HG03460 (cell line): ENCODE results near the gene YIPF3.

ENCODE experiments used
- ATAC-seq: cut with Tn5 transposase; IDR thresholded peaks from one replicate; pipeline ENCODE4 v1.9.1; 2021; ENCODE audit not compliant: unreplicated experiment

The YIPF3 gene

DNA sequence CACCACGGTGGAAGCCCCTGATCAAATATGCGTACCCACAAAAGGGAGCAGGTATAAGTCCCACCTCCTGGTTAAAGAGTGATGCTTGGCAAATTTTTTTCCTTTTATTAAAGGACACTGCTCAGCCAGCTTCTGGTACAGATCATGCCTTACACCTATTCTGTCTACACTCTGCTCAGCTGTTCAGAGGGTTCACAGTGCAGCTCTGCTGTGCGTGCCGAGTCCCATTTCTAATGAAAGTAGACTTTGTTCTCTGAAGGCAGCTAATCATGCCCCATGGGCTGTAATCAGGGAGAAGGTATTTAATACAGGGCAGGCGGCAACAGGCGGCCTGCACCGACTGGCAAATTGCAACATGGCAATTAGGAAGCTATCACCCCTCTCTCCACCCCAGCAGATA, 22.9 kb downstream of the YIPF3 start:
- ATAC-seq, result no peak

GRCh38 chr6:43493230-43493629, 23.5 kb downstream of the YIPF3 start:
- no peak for ATAC-seq

- ATAC-seq, result no peak
Observed at GRCh38 chr6:43492673-43493072, 24.1 kb downstream of the YIPF3 start.

DNA sequence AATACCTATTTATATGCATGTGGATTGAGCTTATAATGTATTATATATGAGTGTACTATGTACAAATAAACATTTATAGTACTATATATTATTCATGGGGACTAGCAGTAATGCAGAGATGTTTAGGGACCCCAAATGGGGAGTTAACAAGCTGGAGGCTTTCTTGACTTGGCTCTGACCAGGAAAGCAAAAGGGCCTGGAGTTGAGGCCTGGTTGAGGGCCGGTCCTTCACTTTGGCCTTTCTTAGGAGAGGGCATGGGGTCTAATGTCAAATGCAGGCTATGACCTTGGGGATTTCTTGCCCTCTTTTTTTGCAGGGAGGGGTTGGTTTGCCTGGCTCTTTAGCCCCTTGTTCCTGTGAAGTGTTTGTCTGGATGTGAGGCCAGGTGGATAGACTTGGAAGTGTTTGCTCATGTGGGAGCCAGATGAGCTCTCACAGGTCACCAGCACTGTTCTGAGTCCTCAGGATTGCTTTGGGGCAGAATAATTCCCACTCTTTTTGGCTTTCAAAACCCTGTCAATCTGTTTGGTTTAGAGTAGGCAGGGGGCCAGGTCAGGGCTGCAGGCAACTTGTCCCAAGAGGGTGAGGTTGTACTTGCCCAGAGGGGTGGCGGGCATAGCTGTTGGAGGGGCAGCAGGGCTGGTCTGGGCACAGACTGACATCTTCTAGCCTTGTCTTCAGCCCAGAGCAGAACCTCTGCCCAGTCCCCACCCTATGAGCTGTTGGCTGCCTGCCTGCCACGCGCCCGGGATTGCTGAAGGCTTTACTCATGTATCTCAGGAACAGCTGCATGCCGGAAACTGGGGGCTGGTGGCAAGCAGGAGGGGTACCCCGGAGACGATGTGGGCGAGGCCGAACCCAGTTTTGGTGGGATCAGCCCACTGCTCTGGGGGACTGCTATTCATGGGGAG, 24.7 kb downstream of the YIPF3 start:
- no peak for ATAC-seq

DNA sequence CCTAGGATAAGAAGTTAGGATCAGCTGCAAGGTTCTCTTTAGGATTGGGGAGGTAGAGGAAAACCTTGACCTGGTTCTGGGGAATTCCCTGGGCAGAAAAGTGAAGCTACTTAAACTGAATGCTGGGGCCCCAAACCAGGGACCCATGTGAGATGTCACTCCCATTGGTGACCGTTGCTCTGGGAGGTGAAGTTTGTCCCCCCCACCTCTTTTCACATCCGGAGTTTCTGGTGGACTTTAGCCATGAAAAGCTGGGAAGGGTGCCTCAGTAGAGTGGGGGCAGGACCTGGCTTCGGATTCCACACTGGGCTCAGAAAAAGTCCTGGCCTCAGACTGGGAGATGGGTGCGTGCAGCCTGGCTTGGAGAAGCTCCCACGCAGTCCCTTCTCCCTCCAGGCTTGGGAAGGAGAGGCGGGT, 26.2 kb downstream of the YIPF3 start:
- ATAC-seq, result no peak

DNA sequence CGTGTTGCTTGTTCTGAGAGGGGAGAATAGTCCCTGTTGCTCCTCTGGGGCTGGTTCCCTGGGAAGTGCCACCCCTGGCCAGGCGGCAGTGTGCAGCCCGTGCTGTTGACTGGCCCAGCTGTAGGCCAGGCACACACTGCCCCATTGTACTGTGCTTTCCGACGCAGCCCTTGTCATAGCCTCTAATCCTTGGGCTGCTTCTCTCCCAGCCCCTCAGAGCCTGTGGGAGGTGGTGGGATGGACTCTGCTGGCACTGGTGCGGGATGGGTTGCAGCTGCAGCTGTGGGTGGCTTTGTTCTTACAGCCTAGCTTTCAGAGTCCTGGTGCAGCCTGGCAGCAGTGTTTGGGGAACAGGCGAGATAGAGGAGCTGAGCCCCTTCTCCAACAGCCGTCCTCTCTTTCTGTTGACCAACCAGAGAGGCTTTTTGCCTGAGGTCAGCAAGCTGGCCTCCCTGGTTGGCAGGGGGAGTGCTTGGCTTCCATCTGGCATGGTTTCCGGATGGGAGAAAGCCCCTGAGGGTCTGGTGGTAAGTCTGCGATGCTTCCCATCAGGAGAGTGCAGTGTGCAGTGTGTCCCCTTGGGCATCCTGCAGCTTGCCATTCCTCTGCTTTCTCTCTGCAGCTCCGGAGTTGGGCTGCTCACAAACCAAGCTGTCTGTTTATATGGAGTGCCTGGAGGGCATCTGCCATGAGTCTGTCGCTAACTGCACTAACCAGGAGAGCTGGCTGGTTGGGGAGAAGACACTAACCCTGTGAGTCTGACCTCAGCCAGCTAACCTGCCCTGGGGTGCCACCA, 27.3 kb downstream of the YIPF3 start:
- ATAC-seq, result no peak

GRCh38 chr6:43488667-43489276, 28.0 kb downstream of the YIPF3 start:
- ATAC-seq, result no peak

GRCh38 chr6:43481591-43482236, 35.0 kb downstream of the YIPF3 start:
- no peak for ATAC-seq

DNA sequence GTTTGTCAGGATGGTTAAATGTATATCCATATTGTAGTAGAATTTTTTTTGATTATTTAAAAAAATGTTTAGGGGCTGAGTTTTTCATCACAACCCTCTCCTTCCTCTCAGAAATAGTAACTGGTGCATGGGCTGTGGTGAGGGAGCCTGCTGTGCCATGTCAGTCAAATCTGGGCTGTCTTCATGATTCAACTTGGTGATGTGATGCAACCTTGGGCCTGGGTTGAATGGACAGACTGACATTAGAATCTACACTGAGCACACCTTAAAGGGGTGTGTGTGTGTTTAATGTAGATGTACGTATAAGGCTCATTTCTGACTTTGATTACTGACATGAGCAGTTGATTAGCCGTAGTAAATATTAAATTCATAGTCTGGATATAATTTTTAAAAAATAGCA, 35.7 kb downstream of the YIPF3 start:
- ATAC-seq, result no peak

DNA sequence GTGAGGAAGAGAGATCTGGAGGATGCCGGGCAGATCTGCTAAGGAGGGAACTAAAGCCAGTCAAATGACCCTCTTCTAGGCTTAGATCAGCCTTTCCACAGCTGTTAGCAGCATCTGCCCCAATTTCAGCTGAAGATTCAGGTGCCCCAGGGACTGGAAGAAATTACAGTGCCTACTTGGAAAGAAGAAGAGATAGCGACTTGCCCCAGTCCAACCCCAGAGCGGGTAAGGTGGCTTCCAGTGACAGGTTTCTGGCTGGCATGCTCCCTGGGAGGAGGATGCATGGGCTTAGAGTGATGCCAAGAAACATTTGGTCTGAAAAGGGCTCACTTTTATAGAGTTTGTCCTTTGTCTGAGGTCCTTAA, 38.7 kb downstream of the YIPF3 start:
- ATAC-seq, result no peak

DNA sequence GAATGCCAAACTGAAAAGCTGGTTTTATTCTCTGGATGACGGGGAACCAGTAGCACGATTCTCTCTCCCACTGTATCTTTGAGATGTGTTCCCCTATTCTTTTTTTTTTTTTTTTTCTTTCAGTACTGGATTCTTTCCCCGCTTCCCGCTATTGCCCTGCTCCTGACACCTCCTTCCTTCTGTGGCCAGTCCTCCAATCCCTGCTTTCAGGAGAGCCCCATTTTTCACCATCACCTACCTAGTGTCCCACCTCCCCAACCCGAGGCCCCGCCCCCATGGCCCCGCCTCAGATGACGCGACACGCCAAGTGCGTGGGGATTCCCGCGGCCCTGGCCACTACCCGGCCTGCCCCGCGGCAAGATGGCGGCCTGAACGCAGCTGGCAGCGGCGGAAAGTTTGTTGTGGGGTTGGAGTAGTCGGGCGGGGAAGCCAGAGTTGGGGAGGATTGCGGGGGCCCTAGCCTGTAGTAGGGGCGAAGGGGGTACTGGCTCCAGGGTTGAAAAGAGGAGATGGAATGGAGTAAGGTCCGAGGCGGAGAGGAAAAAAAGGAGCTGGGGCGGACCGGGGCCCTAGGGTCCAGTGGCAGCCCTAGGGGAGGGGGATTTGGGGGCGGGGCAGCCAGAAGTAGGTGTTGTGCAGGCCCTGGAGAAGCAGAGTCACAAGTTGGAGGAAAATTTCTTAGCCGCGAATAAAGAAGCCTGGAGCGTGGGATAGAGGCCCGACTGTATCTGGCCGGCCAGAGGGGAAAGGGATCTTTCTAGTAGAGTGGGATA, 39.3 kb downstream of the YIPF3 start, which contains the start of gene TJAP1:
Gene TJAP1, plus strand, starts transcription at position 336 of the 773 bp plus-strand sequence. CDS start 21,432 bp downstream, outside the sequence.
- ATAC-seq, result peak; percentile 98

GRCh38 chr6:43476746-43477145, 40.0 kb downstream of the YIPF3 start:
- no peak for ATAC-seq

- ATAC-seq, result no peak
Observed at GRCh38 chr6:43475516-43475915, 41.2 kb downstream of the YIPF3 start.

- no peak for ATAC-seq
Observed at GRCh38 chr6:43472515-43472914, 44.2 kb downstream of the YIPF3 start.

- no peak for ATAC-seq
Observed at GRCh38 chr6:43471399-43471798, 45.3 kb downstream of the YIPF3 start.

DNA sequence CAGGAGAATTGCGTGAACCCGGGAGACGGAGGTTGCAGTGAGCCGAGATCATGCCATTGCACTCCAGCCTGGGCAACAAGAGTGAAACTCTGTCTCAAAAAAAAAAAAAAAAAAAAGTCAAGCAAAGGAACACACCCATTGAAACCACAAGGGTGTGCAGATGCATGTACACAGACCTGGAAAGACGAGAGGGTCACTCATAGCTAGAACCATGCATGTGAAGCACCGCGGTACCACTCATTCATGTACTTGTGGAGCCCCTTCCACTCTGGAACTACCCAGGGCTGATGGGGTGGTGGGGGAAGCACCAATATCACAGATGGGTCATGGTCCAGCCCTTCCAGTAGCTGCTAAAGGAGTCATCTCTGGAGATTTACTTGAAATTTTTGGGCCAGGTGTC, 46.8 kb downstream of the YIPF3 start:
- no peak for ATAC-seq

GRCh38 chr6:43468748-43469681, 47.7 kb downstream of the YIPF3 start:
- ATAC-seq, result no peak

GRCh38 chr6:43468240-43468639, 48.5 kb downstream of the YIPF3 start:
- no peak for ATAC-seq

DNA sequence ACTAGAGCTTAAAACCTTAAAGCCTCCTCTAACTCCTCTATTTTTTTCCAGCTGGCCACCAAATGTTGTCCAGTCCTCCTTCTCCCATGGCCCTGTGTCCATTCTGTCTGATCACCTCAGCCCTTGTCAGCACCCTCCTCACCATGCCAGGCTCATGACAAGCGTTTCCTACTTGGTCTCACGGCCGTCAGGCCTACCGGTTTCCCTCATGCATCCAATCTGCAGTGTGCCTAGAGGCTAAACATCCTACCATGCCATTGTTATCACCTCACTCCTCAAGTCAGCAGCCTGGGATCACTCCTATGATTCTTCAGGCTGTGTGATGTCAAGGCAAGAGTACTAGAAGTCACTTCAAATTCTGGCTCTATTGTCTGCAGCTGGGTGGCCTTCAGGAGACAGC, 49.0 kb downstream of the YIPF3 start:
- no peak for ATAC-seq
